ENCODE data around the gene EGFL7.

Gene EGFL7

DNA sequence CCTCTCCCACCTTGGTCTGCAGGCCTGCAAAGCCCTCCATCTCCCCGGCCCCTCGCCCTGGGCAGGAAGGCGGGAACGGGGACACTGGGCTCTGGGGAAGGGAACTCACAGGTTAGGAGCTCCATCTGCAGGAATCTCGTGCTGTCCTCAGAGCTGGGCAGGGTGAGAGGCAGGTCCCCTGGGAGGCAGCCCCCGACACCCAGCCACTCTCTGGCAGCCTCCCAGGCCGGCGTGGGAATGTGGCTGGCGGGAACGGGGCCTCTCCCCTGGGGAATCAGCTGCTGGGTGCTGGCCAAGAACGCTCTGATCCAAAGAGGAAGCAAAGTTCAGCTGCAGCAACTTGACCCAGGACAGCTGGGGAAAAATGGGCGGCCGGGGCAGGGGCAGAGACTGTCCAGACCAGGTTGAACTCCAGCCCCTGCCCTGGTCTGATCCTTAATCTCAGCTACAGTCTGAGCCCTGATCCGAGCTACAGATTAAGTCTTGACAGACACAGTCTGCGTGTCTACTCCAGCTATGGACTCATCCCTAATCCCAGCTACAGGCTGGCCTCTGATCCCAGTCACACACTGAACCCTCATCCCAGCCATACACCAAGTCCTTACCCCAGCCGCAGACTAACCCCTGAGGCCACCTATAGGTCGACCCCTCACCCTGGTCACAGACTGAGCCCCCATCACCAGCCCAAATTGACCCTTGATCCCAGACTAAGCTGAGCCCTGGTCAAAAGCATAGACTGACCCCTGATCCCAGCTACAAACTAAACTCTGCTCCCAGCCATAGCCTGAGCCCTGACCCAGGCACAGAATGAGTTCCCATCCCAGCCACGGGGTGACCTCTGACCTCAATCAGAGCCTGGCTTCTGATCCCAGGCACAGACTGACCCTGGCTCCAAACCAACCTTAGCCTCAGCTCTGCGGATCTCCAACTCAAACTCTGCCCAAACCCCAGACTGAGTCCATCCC, 37.3 kb upstream of the EGFL7 start:
- Histone ChIP-seq H3K4me3 (ENCODE audit: low read length in 2 of 2) (no peak overlapping the region), H3K4me1 (ENCODE audit: control insufficient read depth in 2 of 2, insufficient read depth in 2 of 2, low read length in 2 of 2) (peaks cover 40 to 44% of the 10 kb centered on the region in 2 donors), H3K9ac (ENCODE audit: low read depth in 1 of 2, low read length in 2 of 2) (peak overlapping the region in 1 of 2 donors; percentile 33), H3K27me3 (ENCODE audit: control insufficient read depth in 2 of 2, insufficient read depth in 2 of 2, low read length in 2 of 2) (no peaks in the 10 kb centered on the region), H3K27ac (ENCODE audit: low read depth in 2 of 2, low read length in 2 of 2) (peak overlapping the region; percentile 43 to 58), H3K9me3 (ENCODE audit: control insufficient read depth in 2 of 2, low read length in 2 of 2) (no peaks in the 10 kb centered on the region), H3K36me3 (ENCODE audit: control insufficient read depth in 2 of 2, insufficient read depth in 2 of 2, low read length in 2 of 2) (no peaks in the 10 kb centered on the region)

DNA sequence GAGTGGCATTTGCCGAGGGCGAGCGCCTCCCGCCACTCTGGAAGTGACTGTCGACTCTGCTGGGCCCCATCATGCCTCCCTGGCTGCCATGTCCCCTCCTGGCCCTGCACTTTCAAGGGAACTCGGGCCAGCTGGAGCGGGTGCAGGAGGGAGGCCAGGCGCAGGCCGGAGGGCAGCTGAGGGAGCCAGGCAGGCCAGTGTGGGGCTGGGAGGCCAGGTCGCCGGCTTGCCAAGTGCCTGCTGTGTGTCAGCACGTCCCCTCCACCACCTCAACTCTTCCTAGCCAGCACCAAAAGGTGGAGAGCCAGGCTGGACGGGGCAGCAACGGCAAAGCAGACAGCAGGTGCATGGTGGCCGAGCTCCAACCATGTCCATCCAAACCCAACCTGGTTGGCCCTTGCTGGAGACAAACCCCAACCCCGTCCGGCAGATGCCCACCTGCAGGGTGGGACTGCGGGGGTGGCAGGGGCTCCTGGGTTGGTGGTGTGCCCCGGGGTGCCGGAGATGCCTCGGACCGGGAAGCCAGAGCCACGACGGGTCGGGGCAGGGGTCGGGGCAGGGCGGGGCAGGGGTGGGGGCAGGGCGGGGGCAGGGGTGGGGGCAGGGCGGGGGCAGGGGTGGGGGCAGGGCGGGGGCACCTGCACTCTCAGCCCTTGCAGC, 36.5 kb upstream of the EGFL7 start:
- H3K9ac ChIP-seq (ENCODE audit: low read depth in 1 of 2, low read length in 2 of 2) = no peak overlapping the region
- peaks cover 42 to 52% of the 10 kb centered on the region in 2 donors for H3K4me1 ChIP-seq (ENCODE audit: control insufficient read depth in 2 of 2, insufficient read depth in 2 of 2, low read length in 2 of 2)
- no peaks in the 10 kb centered on the region for H3K36me3 ChIP-seq (ENCODE audit: control insufficient read depth in 2 of 2, insufficient read depth in 2 of 2, low read length in 2 of 2)
- H3K4me3 ChIP-seq (ENCODE audit: low read length in 2 of 2) = no peak overlapping the region
- peak overlapping the region in 1 of 2 donors; percentile 43 for H3K27ac ChIP-seq (ENCODE audit: low read depth in 2 of 2, low read length in 2 of 2)
- H3K27me3 ChIP-seq (ENCODE audit: control insufficient read depth in 2 of 2, insufficient read depth in 2 of 2, low read length in 2 of 2) = no peaks in the 10 kb centered on the region
- no peaks in the 10 kb centered on the region for H3K9me3 ChIP-seq (ENCODE audit: control insufficient read depth in 2 of 2, low read length in 2 of 2)

DNA sequence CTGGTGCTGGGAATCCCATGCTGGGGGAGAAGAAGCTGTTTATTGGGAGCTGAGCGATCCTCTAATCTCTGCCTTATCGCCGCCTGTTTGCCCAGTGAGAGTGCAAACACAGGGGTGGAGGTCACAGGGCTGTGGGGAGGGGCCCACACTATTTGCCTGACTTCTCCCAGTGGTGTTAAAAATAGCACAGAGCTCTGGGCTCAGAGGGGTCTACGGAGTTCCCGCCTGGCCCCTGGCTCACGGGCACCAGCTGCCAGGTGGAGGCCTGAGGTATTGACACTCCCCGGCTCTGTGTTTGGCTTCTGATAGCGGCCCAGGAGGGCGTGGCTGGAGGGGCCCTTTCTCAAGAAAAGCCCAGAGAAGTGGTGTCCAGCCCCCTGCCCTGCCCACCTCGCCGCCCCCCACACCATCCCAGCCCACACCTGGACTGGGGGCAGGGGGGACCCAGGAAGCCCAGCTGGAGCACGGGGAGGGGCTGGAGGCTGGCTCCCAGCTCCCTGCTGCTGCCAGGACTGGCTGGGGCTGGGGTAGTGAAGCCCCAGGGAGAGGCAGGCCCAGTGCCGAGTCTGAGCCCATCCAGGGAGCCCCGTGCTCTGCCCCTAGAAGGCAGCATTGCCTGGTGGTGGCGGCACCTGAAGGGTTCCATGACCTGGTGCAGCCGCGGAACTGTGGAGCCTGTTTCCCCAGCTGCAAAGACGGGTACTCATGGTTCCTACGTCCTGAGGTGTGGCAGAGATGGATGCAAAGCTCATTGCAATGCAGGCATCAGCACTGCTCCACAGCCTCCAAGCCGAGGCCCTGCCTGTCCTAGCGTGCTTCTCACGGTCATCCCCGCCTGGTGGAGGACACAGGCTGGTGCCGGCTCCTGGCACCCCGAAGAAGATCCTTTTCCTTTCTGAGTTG, 35.7 kb upstream of the EGFL7 start:
- peak overlapping the region in 1 of 2 donors; percentile 19 for H3K9ac ChIP-seq (ENCODE audit: low read depth in 1 of 2, low read length in 2 of 2)
- H3K9me3 ChIP-seq (ENCODE audit: control insufficient read depth in 2 of 2, low read length in 2 of 2) = no peaks in the 10 kb centered on the region
- peak overlapping the region; percentile 38 to 53 for H3K27ac ChIP-seq (ENCODE audit: low read depth in 2 of 2, low read length in 2 of 2)
- no peaks in the 10 kb centered on the region for H3K27me3 ChIP-seq (ENCODE audit: control insufficient read depth in 2 of 2, insufficient read depth in 2 of 2, low read length in 2 of 2)
- no peak overlapping the region for H3K4me3 ChIP-seq (ENCODE audit: low read length in 2 of 2)
- peaks cover 41 to 53% of the 10 kb centered on the region in 2 donors for H3K4me1 ChIP-seq (ENCODE audit: control insufficient read depth in 2 of 2, insufficient read depth in 2 of 2, low read length in 2 of 2)
- H3K36me3 ChIP-seq (ENCODE audit: control insufficient read depth in 2 of 2, insufficient read depth in 2 of 2, low read length in 2 of 2) = no peaks in the 10 kb centered on the region

DNA sequence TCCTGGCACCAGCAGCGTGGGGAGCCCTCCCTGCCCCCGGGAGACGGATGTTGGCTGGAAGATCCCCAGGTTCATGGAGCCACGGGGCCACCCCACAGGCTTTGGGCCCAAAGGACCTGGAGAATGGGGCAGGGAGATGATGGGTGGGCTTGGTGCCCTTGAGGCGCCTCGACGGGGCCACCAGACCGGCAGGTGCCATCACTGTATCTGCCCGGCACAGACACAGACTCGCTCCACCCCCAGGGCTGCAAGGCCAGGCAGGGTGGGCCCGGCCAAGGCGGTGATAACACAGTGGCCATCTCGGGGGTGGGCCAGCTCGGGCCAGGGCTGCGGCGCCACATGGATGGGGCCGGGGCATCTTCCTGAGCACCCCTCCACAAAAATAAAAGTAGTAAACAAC, 35.0 kb upstream of the EGFL7 start:
- Histone ChIP-seq H3K9me3 (ENCODE audit: control insufficient read depth in 2 of 2, low read length in 2 of 2) (no peaks in the 10 kb centered on the region), H3K36me3 (ENCODE audit: control insufficient read depth in 2 of 2, insufficient read depth in 2 of 2, low read length in 2 of 2) (no peaks in the 10 kb centered on the region), H3K4me3 (ENCODE audit: low read length in 2 of 2) (no peak overlapping the region), H3K4me1 (ENCODE audit: control insufficient read depth in 2 of 2, insufficient read depth in 2 of 2, low read length in 2 of 2) (peaks cover 41 to 53% of the 10 kb centered on the region in 2 donors), H3K27me3 (ENCODE audit: control insufficient read depth in 2 of 2, insufficient read depth in 2 of 2, low read length in 2 of 2) (no peaks in the 10 kb centered on the region), H3K9ac (ENCODE audit: low read depth in 1 of 2, low read length in 2 of 2) (no peak overlapping the region), H3K27ac (ENCODE audit: low read depth in 2 of 2, low read length in 2 of 2) (no peak overlapping the region)

DNA sequence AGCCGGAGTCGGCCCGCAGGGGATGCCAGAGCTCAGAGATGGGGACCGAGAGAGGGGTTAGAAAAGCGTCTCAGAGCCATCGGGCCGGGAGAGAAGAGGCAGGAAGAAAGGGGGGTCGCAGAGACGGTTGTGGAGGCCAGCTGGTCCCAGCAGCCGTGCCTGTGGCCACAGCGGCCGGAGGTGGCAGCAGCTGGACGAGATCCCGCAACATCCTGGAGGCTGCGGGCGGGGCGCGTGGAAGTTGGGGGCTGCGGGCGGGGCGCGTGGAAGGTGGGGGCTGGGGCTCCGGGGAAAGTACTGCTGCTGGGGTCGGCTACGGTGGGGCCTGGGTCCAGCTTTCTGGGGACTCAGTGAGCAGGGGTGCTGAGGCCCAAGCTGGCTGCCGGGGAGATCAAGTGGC, 34.4 kb upstream of the EGFL7 start:
- Histone ChIP-seq H3K9me3 (ENCODE audit: control insufficient read depth in 2 of 2, low read length in 2 of 2) (no peaks in the 10 kb centered on the region), H3K36me3 (ENCODE audit: control insufficient read depth in 2 of 2, insufficient read depth in 2 of 2, low read length in 2 of 2) (no peaks in the 10 kb centered on the region), H3K9ac (ENCODE audit: low read depth in 1 of 2, low read length in 2 of 2) (no peak overlapping the region), H3K4me1 (ENCODE audit: control insufficient read depth in 2 of 2, insufficient read depth in 2 of 2, low read length in 2 of 2) (peaks cover 41 to 53% of the 10 kb centered on the region in 2 donors), H3K27me3 (ENCODE audit: control insufficient read depth in 2 of 2, insufficient read depth in 2 of 2, low read length in 2 of 2) (no peaks in the 10 kb centered on the region), H3K27ac (ENCODE audit: low read depth in 2 of 2, low read length in 2 of 2) (no peak overlapping the region), H3K4me3 (ENCODE audit: low read length in 2 of 2) (no peak overlapping the region)

DNA sequence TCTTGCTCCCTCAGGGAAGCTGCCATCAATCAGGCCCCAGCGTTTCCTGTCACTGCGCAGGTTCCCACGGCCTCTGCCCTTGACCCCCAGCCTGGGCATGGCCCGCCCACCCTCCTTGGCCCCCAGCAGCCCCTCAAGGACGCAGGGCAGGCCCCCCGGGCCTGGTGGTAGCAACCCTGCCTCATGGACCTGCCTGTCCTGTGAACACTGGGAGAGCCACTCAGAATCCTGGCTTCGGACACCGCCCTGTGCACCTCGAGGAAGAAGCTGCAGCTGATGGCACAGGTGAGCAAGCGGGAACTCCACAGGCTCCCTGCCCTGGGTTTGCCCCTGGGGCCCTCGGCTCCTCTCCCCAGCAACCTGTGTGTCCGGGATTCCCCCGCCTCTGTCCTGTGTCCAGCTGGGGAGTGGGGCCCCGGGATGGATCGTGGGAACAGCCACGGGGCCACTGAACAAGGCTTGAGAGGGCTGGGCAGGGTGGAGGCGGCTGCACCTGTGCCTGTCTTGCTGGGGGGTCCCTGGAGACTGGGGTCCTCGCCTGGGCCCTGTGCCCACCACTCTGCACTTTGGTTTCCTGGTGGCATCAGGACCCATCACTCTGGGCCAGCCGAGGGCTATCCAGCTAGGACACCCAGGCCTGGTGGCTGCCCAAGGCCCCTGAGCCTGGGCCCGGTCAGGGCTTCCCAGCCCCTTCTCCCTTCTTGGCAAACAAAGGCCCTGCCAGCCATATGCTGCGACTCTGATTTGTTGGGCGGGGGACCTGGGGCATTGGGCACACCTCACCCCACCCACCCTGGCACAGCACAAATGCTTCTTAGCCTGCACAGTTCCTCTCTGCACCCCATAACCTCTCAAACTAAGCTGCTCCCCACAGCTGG, 33.5 kb upstream of the EGFL7 start:
- no peak overlapping the region for H3K27ac ChIP-seq (ENCODE audit: low read depth in 2 of 2, low read length in 2 of 2)
- peaks cover 41 to 47% of the 10 kb centered on the region in 2 donors for H3K4me1 ChIP-seq (ENCODE audit: control insufficient read depth in 2 of 2, insufficient read depth in 2 of 2, low read length in 2 of 2)
- no peaks in the 10 kb centered on the region for H3K27me3 ChIP-seq (ENCODE audit: control insufficient read depth in 2 of 2, insufficient read depth in 2 of 2, low read length in 2 of 2)
- no peaks in the 10 kb centered on the region for H3K9me3 ChIP-seq (ENCODE audit: control insufficient read depth in 2 of 2, low read length in 2 of 2)
- H3K9ac ChIP-seq (ENCODE audit: low read depth in 1 of 2, low read length in 2 of 2) = no peak overlapping the region
- no peak overlapping the region for H3K4me3 ChIP-seq (ENCODE audit: low read length in 2 of 2)
- H3K36me3 ChIP-seq (ENCODE audit: control insufficient read depth in 2 of 2, insufficient read depth in 2 of 2, low read length in 2 of 2) = no peaks in the 10 kb centered on the region

DNA sequence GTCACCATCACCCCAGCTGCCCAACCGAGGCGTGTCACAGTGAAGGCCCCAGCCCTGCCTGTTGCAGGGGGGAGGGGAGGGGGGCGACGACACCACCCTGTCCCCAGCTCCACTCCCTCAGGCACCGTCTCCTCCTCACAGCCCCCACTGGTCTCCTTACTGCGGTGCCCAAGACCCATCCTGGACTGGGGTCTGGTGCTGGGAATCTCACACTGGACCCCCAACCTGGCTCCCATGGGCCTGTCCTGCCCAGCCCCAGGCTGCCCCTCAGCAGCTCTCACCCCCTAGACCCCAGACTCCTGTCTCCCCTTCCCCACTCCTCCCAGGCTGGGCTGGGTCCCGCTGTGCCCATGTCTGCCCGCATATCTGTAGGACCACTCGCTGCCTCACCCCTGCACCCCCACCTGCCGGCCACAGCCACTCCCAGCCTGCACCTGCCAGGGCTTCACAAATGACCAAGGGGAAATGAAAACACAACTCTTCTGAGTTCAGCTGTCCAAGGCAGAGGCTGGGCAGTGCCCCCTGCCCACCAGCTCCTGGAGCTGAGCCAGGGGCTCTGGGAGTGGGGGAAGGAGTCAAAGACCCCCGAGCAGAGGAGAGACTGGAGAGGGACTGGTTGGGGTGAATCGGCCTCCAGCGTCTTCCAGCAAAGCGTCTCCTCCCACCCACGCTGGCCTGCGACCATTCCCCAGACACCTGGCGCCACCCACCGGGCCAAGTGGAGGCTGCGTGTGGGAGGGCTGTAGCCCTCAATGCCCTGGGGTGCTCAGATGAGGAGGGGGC, 32.6 kb upstream of the EGFL7 start:
- peak overlapping the region in 1 of 2 donors; percentile 14 for H3K9ac ChIP-seq (ENCODE audit: low read depth in 1 of 2, low read length in 2 of 2)
- no peak overlapping the region for H3K4me3 ChIP-seq (ENCODE audit: low read length in 2 of 2)
- H3K27ac ChIP-seq (ENCODE audit: low read depth in 2 of 2, low read length in 2 of 2) = no peak overlapping the region
- H3K27me3 ChIP-seq (ENCODE audit: control insufficient read depth in 2 of 2, insufficient read depth in 2 of 2, low read length in 2 of 2) = peaks cover 0 to 4% of the 10 kb centered on the region in 2 donors
- H3K9me3 ChIP-seq (ENCODE audit: control insufficient read depth in 2 of 2, low read length in 2 of 2) = no peaks in the 10 kb centered on the region
- no peaks in the 10 kb centered on the region for H3K36me3 ChIP-seq (ENCODE audit: control insufficient read depth in 2 of 2, insufficient read depth in 2 of 2, low read length in 2 of 2)
- peaks cover 34 to 39% of the 10 kb centered on the region in 2 donors for H3K4me1 ChIP-seq (ENCODE audit: control insufficient read depth in 2 of 2, insufficient read depth in 2 of 2, low read length in 2 of 2)

DNA sequence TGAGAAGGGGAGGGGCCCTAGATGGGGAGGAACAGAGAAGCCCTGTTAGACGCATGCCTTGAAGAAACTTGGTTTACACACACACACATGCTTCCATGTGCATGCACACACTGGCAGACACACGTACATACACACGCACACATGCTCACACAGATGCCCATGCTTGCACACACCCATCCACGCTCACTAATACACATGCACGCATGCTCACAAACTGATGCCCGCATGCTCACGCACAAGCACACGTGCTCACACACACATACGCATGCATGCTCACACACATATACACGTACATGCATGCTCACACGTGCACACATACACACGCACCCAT, 32.1 kb upstream of the EGFL7 start:
- Histone ChIP-seq H3K4me3 (ENCODE audit: low read length in 2 of 2) (no peak overlapping the region), H3K9me3 (ENCODE audit: control insufficient read depth in 2 of 2, low read length in 2 of 2) (no peaks in the 10 kb centered on the region), H3K9ac (ENCODE audit: low read depth in 1 of 2, low read length in 2 of 2) (no peak overlapping the region), H3K4me1 (ENCODE audit: control insufficient read depth in 2 of 2, insufficient read depth in 2 of 2, low read length in 2 of 2) (peaks cover 29 to 33% of the 10 kb centered on the region in 2 donors), H3K27ac (ENCODE audit: low read depth in 2 of 2, low read length in 2 of 2) (no peak overlapping the region), H3K27me3 (ENCODE audit: control insufficient read depth in 2 of 2, insufficient read depth in 2 of 2, low read length in 2 of 2) (peaks cover 0 to 4% of the 10 kb centered on the region in 2 donors), H3K36me3 (ENCODE audit: control insufficient read depth in 2 of 2, insufficient read depth in 2 of 2, low read length in 2 of 2) (no peaks in the 10 kb centered on the region)
